Stomach smooth muscle (tissue), 2 donors: ENCODE results near the gene SLC24A1.
A peak's percentile ranks its signal among the peaks of the same experiment; 100 is the strongest.
"Not testable (repeated sequence)": the region's sequence is repeated elsewhere in the genome, so short reads cannot be mapped to it uniquely, and the experiment has no call there.

Experiments
- H3K27ac ChIP-seq: one replicate; pipeline ENCODE4 v1.7.0; 2013; ENCODE audit warnings: mild to moderate bottlenecking, low read length, inconsistent platforms
- H3K27me3 ChIP-seq, 2 donors: one replicate each; pipeline ENCODE4 v1.7.0; 2013; ENCODE audit warnings: low read length in 2 of 2; ENCODE audit not compliant: insufficient read depth in 2 of 2, control insufficient read depth in 1 of 2
- H3K36me3 ChIP-seq, 2 donors: one replicate each; pipeline ENCODE4 v1.7.0; 2013; ENCODE audit warnings: low read length in 2 of 2; ENCODE audit not compliant: control insufficient read depth in 2 of 2, insufficient read depth in 2 of 2
- H3K4me1 ChIP-seq: one replicate; pipeline ENCODE4 v1.7.0; 2013; ENCODE audit warnings: low read length; ENCODE audit not compliant: control insufficient read depth, insufficient read depth
- H3K4me3 ChIP-seq, 2 donors: one replicate each; pipeline ENCODE4 v1.7.0; 2013; ENCODE audit warnings: low read length in 2 of 2
- H3K9ac ChIP-seq, 2 donors: one replicate each; pipeline ENCODE4 v1.7.0; 2013; ENCODE audit warnings: low read length in 2 of 2, mild to moderate bottlenecking in 1 of 2
- H3K9me3 ChIP-seq, 2 donors: one replicate each; pipeline ENCODE4 v1.7.0; 2013; ENCODE audit warnings: low read length in 2 of 2; ENCODE audit not compliant: control insufficient read depth in 2 of 2
- donor health status: healthy.
- donor health status: Pancreatic carcinoma.

The SLC24A1 gene

GRCh38 chr15:65595960-65596359 is 25.8 kb upstream of the SLC24A1 start:
- H3K27ac ChIP-seq = no peak overlapping the region
- no peak overlapping the region for H3K4me3 ChIP-seq
- H3K9me3 ChIP-seq = no peaks in the 10 kb centered on the region
- no peaks in the 10 kb centered on the region for H3K27me3 ChIP-seq
- H3K36me3 ChIP-seq = peaks cover 38 to 41% of the 10 kb centered on the region in 2 donors
- no peak overlapping the region for H3K9ac ChIP-seq
- no peaks in the 10 kb centered on the region for H3K4me1 ChIP-seq

- Histone ChIP-seq H3K36me3 (peaks cover 23% of the 10 kb centered on the region in 2 donors), H3K27ac (no peak overlapping the region), H3K27me3 (no peaks in the 10 kb centered on the region), H3K4me1 (no peaks in the 10 kb centered on the region), H3K9me3 (no peaks in the 10 kb centered on the region), H3K4me3 (no peak overlapping the region), H3K9ac (no peak overlapping the region)
Observed at GRCh38 chr15:65598468-65598867, 23.3 kb upstream of the SLC24A1 start.

- Histone ChIP-seq H3K27me3 (no peaks in the 10 kb centered on the region), H3K27ac (no peak overlapping the region), H3K9ac (no peak overlapping the region), H3K4me3 (no peak overlapping the region), H3K4me1 (no peaks in the 10 kb centered on the region), H3K36me3 (peaks cover 21 to 28% of the 10 kb centered on the region in 2 donors), H3K9me3 (no peaks in the 10 kb centered on the region)
Observed at GRCh38 chr15:65599677-65600076, 22.1 kb upstream of the SLC24A1 start.

GRCh38 chr15:65603134-65603533 is 18.6 kb upstream of the SLC24A1 start:
- Histone ChIP-seq H3K4me3 (no peak overlapping the region), H3K27ac (no peak overlapping the region), H3K27me3 (no peaks in the 10 kb centered on the region), H3K9ac (no peak overlapping the region), H3K4me1 (no peaks in the 10 kb centered on the region), H3K36me3 (peaks cover 12 to 26% of the 10 kb centered on the region in 2 donors), H3K9me3 (no peaks in the 10 kb centered on the region)

GRCh38 chr15:65603559-65603958 is 18.2 kb upstream of the SLC24A1 start:
- no peaks in the 10 kb centered on the region for H3K27me3 ChIP-seq

GRCh38 chr15:65610871-65611718 is 10.6 kb upstream of the SLC24A1 start, which contains the start of gene INTS14:
TSS of gene INTS14 (minus strand) at chr15:65611131. CDS start at chr15:65607380, 3,751 bp downstream.
- H3K4me1 ChIP-seq = peaks cover 26% of the 10 kb centered on the region
- H3K4me3 ChIP-seq = peak within 1 kb of the TSS; percentile 90 to 92
- peaks cover 0 to 4% of the 10 kb centered on the region in 2 donors for H3K36me3 ChIP-seq
- H3K27me3 ChIP-seq = no peaks in the 10 kb centered on the region
- peak within 1 kb of the TSS; percentile 95 to 99 for H3K9ac ChIP-seq
- peak within 1 kb of the TSS; percentile 96 for H3K27ac ChIP-seq
- H3K9me3 ChIP-seq = no peaks in the 10 kb centered on the region

More at GRCh38 chr15:65603559-65603958, 18.2 kb upstream of the SLC24A1 start:
- Histone ChIP-seq H3K9ac (no peak overlapping the region), H3K27ac (no peak overlapping the region), H3K9me3 (no peaks in the 10 kb centered on the region), H3K4me3 (no peak overlapping the region), H3K4me1 (peaks cover under 1% of the 10 kb centered on the region), H3K36me3 (peaks cover 12 to 25% of the 10 kb centered on the region in 2 donors)

GRCh38 chr15:65611888-65612615 is 9.7 kb upstream of the SLC24A1 start:
- Histone ChIP-seq H3K4me3 (peak overlapping the region; percentile 90 to 92), H3K27ac (peak overlapping the region; percentile 96), H3K9me3 (no peaks in the 10 kb centered on the region), H3K36me3 (peaks cover 0 to under 1% of the 10 kb centered on the region in 2 donors), H3K27me3 (no peaks in the 10 kb centered on the region), H3K9ac (peak overlapping the region; percentile 95 to 97), H3K4me1 (peaks cover 26% of the 10 kb centered on the region)

GRCh38 chr15:65612616-65612946 is 9.2 kb upstream of the SLC24A1 start:
- peak overlapping the region in 1 of 2 donors; percentile 97 for H3K9ac ChIP-seq
- H3K27ac ChIP-seq = peak overlapping the region; percentile 96
- no peak overlapping the region for H3K4me3 ChIP-seq
- H3K27me3 ChIP-seq = no peaks in the 10 kb centered on the region
- H3K4me1 ChIP-seq = peaks cover 26% of the 10 kb centered on the region
- no peaks in the 10 kb centered on the region for H3K9me3 ChIP-seq
- no peaks in the 10 kb centered on the region for H3K36me3 ChIP-seq

- H3K9me3 ChIP-seq = no peaks in the 10 kb centered on the region
- no peaks in the 10 kb centered on the region for H3K36me3 ChIP-seq
- H3K4me1 ChIP-seq = peaks cover 26% of the 10 kb centered on the region
- no peak overlapping the region for H3K4me3 ChIP-seq
- H3K27me3 ChIP-seq = no peaks in the 10 kb centered on the region
- H3K27ac ChIP-seq = no peak overlapping the region
- H3K9ac ChIP-seq = no peak overlapping the region
Observed at GRCh38 chr15:65612949-65613744, 8.6 kb upstream of the SLC24A1 start.

- H3K4me1 ChIP-seq = peaks cover 10% of the 10 kb centered on the region
- H3K36me3 ChIP-seq, H3K27me3 ChIP-seq, H3K27ac ChIP-seq, H3K9ac ChIP-seq, H3K4me3 ChIP-seq, H3K9me3 ChIP-seq: not testable (repeated sequence)
Observed at GRCh38 chr15:65615887-65616286, 5.9 kb upstream of the SLC24A1 start.
